SK-N-SH (cell line): ENCODE results near the gene BEND5. TPM values are rescaled to one million over a fixed set of nuclear protein-coding genes. Genes with fewer than 3 reads are reported as not detected.
A peak's percentile ranks its signal among the peaks of the same experiment; 100 is the strongest.

Experiments used
- CTCF ChIA-PET: fragments of 300-600, 350-600 bp; formaldehyde crosslinking; extraction: SDS; loops from one replicate; lab custom pipeline; 2021; lab: Yijun Ruan, JAX
- POLR2A ChIA-PET: fragments of 350-600 bp; sonication (Branson Sonifier 250); formaldehyde crosslinking; extraction: SDS; loops from one replicate; lab custom pipeline; 2020; ENCODE audit warnings: antibody characterized with exemption, inconsistent platforms; lab: Yijun Ruan, JAX
- DNase-seq: peaks from one replicate; pipeline ENCODE4 v3.0.0; 2012
- H2AFZ ChIP-seq: fragments of 200-600 bp; sonication (generic); 2 replicates; pipeline ENCODE4 v1.8.1; 2016; ENCODE audit warnings: antibody characterized with exemption, mild to moderate bottlenecking, low read depth
- H3F3A ChIP-seq: fragments of 200-600 bp; sonication (generic); replicated peaks from 2 replicates; pipeline ENCODE3; 2016; ENCODE audit warnings: antibody characterized with exemption, mild to moderate bottlenecking; ENCODE audit not compliant: insufficient read depth
- H3K27ac ChIP-seq, 2 experiments: fragments of 200-500 bp in 1 of 2; fragments of 200-600 bp in 1 of 2; sonication (Bioruptor generic) in 1 of 2; sonication (generic), shearing (Covaris generic) in 1 of 2; 2 replicates each; pipeline versions ENCODE4 v1.5.1 to v1.6.1; 2014 to 2016; ENCODE audit warnings: low read depth in 2 of 2, inconsistent platforms in 1 of 2, low read length in 1 of 2, mild to moderate bottlenecking in 1 of 2, mixed read lengths in 1 of 2
- H3K27me3 ChIP-seq: fragments of 200-600 bp; sonication (generic), shearing (Covaris generic); 2 replicates; pipeline ENCODE4 v1.6.1; 2016; ENCODE audit warnings: mixed run types; ENCODE audit not compliant: insufficient read depth
- H3K36me3 ChIP-seq, 2 experiments: fragments of 200-500 bp in 1 of 2; fragments of 200-600 bp in 1 of 2; sonication (Bioruptor generic) in 1 of 2; sonication (generic) in 1 of 2; replicated peaks in 1 of 2; 2 replicates each; pipeline versions ENCODE3 to v1.5.1; 2014 to 2016; ENCODE audit warnings: low read length in 1 of 2, mild to moderate bottlenecking in 1 of 2; ENCODE audit not compliant: insufficient read depth in 2 of 2, control insufficient read depth in 1 of 2
- H3K4me1 ChIP-seq, 2 experiments: fragments of 200-500 bp in 1 of 2; fragments of 200-600 bp in 1 of 2; sonication (Bioruptor generic) in 1 of 2; sonication (generic), shearing (Covaris generic) in 1 of 2; 2 replicates each; pipeline versions ENCODE4 v1.5.1 to v1.6.1; 2014 to 2016; ENCODE audit warnings: low read depth in 1 of 2, low read length in 1 of 2, mixed run types in 1 of 2; ENCODE audit not compliant: insufficient read depth in 2 of 2, control insufficient read depth in 1 of 2
- H3K4me2 ChIP-seq: fragments of 200-600 bp; sonication (generic), shearing (Covaris generic); 2 replicates; pipeline ENCODE4 v1.6.1; 2017; ENCODE audit warnings: mixed run types
- H3K4me3 ChIP-seq, 2 experiments: fragments of 200-500 bp in 1 of 2; fragments of 200-600 bp in 1 of 2; sonication (Bioruptor generic) in 1 of 2; sonication (generic), shearing (Covaris generic) in 1 of 2; 2 replicates each; pipeline versions ENCODE4 v1.5.1 to v1.8.1; 2014 to 2016; ENCODE audit warnings: low read depth in 2 of 2, inconsistent platforms in 1 of 2, low read length in 1 of 2, mild to moderate bottlenecking in 1 of 2, mixed read lengths in 1 of 2, moderate library complexity in 1 of 2
- H3K79me2 ChIP-seq: fragments of 200-600 bp; sonication (generic); 2 replicates; pipeline ENCODE4 v1.8.1; 2017; ENCODE audit warnings: mild to moderate bottlenecking; ENCODE audit not compliant: insufficient read depth
- H3K9ac ChIP-seq: fragments of 200-600 bp; sonication (generic); 2 replicates; pipeline ENCODE4 v1.6.1; 2017; ENCODE audit warnings: mixed run types
- H3K9me2 ChIP-seq: fragments of 200-600 bp; sonication (generic); 2 replicates; pipeline ENCODE4 v1.6.1; 2017; ENCODE audit warnings: mixed run types
- H3K9me3 ChIP-seq: fragments of 200-600 bp; sonication (generic); 2 replicates; pipeline ENCODE4 v1.6.1; 2017; ENCODE audit warnings: mixed run types, mild to moderate bottlenecking, moderate library complexity
- H4K20me1 ChIP-seq: fragments of 200-600 bp; sonication (generic); 2 replicates; pipeline ENCODE4 v1.6.1; 2017; ENCODE audit warnings: mild to moderate bottlenecking, mixed run types; ENCODE audit not compliant: insufficient read depth
- CHD2 ChIP-seq: fragments of 150-350 bp; IDR thresholded peaks from 2 replicates; pipeline ENCODE4 v1.6.1; 2018; ENCODE audit warnings: low read length; ENCODE audit not compliant: partially characterized antibody
- EP300 ChIP-seq, 2 experiments: IDR thresholded peaks; 2 replicates each; pipeline versions ENCODE4 v1.4.0 to v1.6.1; 2012; ENCODE audit warnings: borderline replicate concordance in 1 of 2, low read depth in 1 of 2, low read length in 1 of 2
- FOSL2 ChIP-seq: IDR thresholded peaks from 2 replicates; pipeline ENCODE4 v1.4.0; 2012; ENCODE audit warnings: low read depth, mild to moderate bottlenecking, moderate library complexity, borderline replicate concordance
- FOXJ3 ChIP-seq: sonication (generic); formaldehyde crosslinking; IDR thresholded peaks from 2 replicates; pipeline ENCODE4 v1.5.1; 2020; ENCODE audit warnings: mild to moderate bottlenecking, missing genetic modification reagents
- IRF3 ChIP-seq: fragments of 150-350 bp; IDR thresholded peaks from 2 replicates; pipeline ENCODE4 v1.6.1; 2016; ENCODE audit warnings: mild to moderate bottlenecking, low read depth, low read length
- MEF2A ChIP-seq: IDR thresholded peaks from 2 replicates; pipeline ENCODE4 v1.4.0; 2012; ENCODE audit warnings: low read depth, borderline replicate concordance
- MXI1 ChIP-seq: IDR thresholded peaks from 2 replicates; pipeline ENCODE4 v1.6.1; 2012; ENCODE audit warnings: mild to moderate bottlenecking, low read depth, low read length, improper control_type of control experiment
- POLR2AphosphoS5 ChIP-seq: IDR thresholded peaks from 2 replicates; pipeline ENCODE4 v1.6.1; 2012; ENCODE audit warnings: low read depth, low read length
- RFX5 ChIP-seq: IDR thresholded peaks from 2 replicates; pipeline ENCODE4 v1.6.1; 2012; ENCODE audit warnings: mild to moderate bottlenecking, improper control_type of control experiment, low read length
- TCF12 ChIP-seq: IDR thresholded peaks from 2 replicates; pipeline ENCODE4 v1.4.0; 2012
- WGBS: methylation state at CpG from one replicate; pipeline ENCODE4 v1.1.6; 2017; ENCODE audit warnings: low lambda C conversion rate; 5-methylcytosine and 5-hydroxymethylcytosine counted together
- polyA plus RNA-seq, 3 experiments: library from polyadenylated mRNA; depleted of rRNA; stranded (reverse); fragments of >200 nt; gene quantifications; 2 replicates each; pipeline ENCODE4 v1.2.3, GENCODE V29; 2012
- TF ChIP-seq, protein P1 (sequence below): IDR thresholded peaks from 2 replicates; pipeline ENCODE4 v1.4.0; 2012; ENCODE audit warnings: low read depth, borderline replicate concordance

BEND5 gene
- polyA plus RNA-seq, 1 of the 3 experiments (the other 2 are of a cell fraction): 5.6 TPM

GRCh38 chr1:48794816-48795215, 18.1 kb upstream of the BEND5 start:
- H3K79me2 ChIP-seq: no peaks in the 10 kb centered on the region
- ChIA-PET CTCF (interaction anchor here (1.6 to 1.9 kb wide), 2 partner anchors 23 to 222 kb away, joined by 3 to 4 read pairs; no protein-coding TSS in a partner anchor), POLR2A (no interaction called here)
- DNase-seq: no peak
- no peaks in the 10 kb centered on the region for H3K27me3 ChIP-seq
- H3K9ac ChIP-seq: no peak overlapping the region
- no peaks in the 10 kb centered on the region for H3K36me3 ChIP-seq
- H3K4me1 ChIP-seq: no peaks in the 10 kb centered on the region
- H3F3A ChIP-seq: no peaks in the 10 kb centered on the region
- no peaks in the 10 kb centered on the region for H3K9me3 ChIP-seq
- H3K9me2 ChIP-seq: no peaks in the 10 kb centered on the region
- no peak overlapping the region for H3K4me2 ChIP-seq
- no peak overlapping the region for H2AFZ ChIP-seq
- H3K4me3 ChIP-seq: no peak overlapping the region
- TF ChIP-seq FOSL2: peak; percentile 50; the same call in 1 of the 2 replicates
- no peak for TF ChIP-seq EP300 (IDR thresholded peaks at IDR 0.05; ENCODE audit: borderline replicate concordance in 1 of 2, low read depth in 1 of 2, low read length in 1 of 2)
- no peak overlapping the region for H3K27ac ChIP-seq
- no peaks in the 10 kb centered on the region for H4K20me1 ChIP-seq
- 2% methylated on average over 1 of the region's 1 CpG for WGBS

- ChIA-PET CTCF (no interaction called here), POLR2A (no interaction called here)
- Histone ChIP-seq H3K27me3 (no peaks in the 10 kb centered on the region), H3K4me1 (no peaks in the 10 kb centered on the region), H3F3A (no peaks in the 10 kb centered on the region), H2AFZ (no peak overlapping the region), H3K79me2 (no peaks in the 10 kb centered on the region), H3K4me2 (no peak overlapping the region), H3K9me2 (no peaks in the 10 kb centered on the region), H3K9me3 (no peaks in the 10 kb centered on the region), H3K9ac (no peak overlapping the region), H3K4me3 (no peak overlapping the region), H3K36me3 (no peaks in the 10 kb centered on the region), H4K20me1 (no peaks in the 10 kb centered on the region), H3K27ac (no peak overlapping the region)
- no peak for DNase-seq
- TF ChIP-seq, protein P1, sequence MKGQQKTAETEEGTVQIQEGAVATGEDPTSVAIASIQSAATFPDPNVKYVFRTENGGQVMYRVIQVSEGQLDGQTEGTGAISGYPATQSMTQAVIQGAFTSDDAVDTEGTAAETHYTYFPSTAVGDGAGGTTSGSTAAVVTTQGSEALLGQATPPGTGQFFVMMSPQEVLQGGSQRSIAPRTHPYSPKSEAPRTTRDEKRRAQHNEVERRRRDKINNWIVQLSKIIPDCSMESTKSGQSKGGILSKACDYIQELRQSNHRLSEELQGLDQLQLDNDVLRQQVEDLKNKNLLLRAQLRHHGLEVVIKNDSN: no peak
- no peak for TF ChIP-seq CHD2
- no peak for TF ChIP-seq RFX5
- TF ChIP-seq POLR2AphosphoS5: no peak
- TF ChIP-seq EP300 (IDR thresholded peaks at IDR 0.05; ENCODE audit: borderline replicate concordance in 1 of 2, low read depth in 1 of 2, low read length in 1 of 2): no peak
- no peak for TF ChIP-seq MEF2A
- TF ChIP-seq MXI1: no peak
- TF ChIP-seq TCF12: no peak
- TF ChIP-seq FOXJ3: no peak
- TF ChIP-seq IRF3: no peak
- no peak for TF ChIP-seq FOSL2
- WGBS: 20% methylated on average over 1 of the region's 1 CpG
Measured at GRCh38 chr1:48793863-48794262, 17.2 kb upstream of the BEND5 start.
